Measurements from ENCODE around the gene CFAP54. TPM values are rescaled to one million over a fixed set of nuclear protein-coding genes. Genes with fewer than 3 reads are reported as not detected.

The CFAP54 gene
- polyA plus RNA-seq, 3 donors, result not detected

GRCh38 chr12:96548384-96548783 is 59.0 kb downstream of the CFAP54 start:
- H3K4me3 Mint-ChIP-seq, result no peak overlapping the region
- H3K4me2 ChIP-seq (replicated peaks; ENCODE audit: extremely low read depth, low read length, poor library complexity, severe bottlenecking), result no peak overlapping the region
- peaks cover 0 to 2% (median 2%) of the 10 kb centered on the region in 3 donors for H3K27me3 Mint-ChIP-seq (ENCODE audit: low read depth in 3 of 3)
- H3K36me3 ChIP-seq (replicated peaks in 1 of 2; ENCODE audit: control insufficient read depth in 1 of 2, insufficient read depth in 2 of 2, low read length in 2 of 2), result no peaks in the 10 kb centered on the region
- no peaks in the 10 kb centered on the region for H3K4me1 ChIP-seq (ENCODE audit: control insufficient read depth in 1 of 2, insufficient read depth in 2 of 2, low read length in 2 of 2)
- H3K4me1 Mint-ChIP-seq, result peaks cover 4% of the 10 kb centered on the region
- TF ChIP-seq, protein P1, sequence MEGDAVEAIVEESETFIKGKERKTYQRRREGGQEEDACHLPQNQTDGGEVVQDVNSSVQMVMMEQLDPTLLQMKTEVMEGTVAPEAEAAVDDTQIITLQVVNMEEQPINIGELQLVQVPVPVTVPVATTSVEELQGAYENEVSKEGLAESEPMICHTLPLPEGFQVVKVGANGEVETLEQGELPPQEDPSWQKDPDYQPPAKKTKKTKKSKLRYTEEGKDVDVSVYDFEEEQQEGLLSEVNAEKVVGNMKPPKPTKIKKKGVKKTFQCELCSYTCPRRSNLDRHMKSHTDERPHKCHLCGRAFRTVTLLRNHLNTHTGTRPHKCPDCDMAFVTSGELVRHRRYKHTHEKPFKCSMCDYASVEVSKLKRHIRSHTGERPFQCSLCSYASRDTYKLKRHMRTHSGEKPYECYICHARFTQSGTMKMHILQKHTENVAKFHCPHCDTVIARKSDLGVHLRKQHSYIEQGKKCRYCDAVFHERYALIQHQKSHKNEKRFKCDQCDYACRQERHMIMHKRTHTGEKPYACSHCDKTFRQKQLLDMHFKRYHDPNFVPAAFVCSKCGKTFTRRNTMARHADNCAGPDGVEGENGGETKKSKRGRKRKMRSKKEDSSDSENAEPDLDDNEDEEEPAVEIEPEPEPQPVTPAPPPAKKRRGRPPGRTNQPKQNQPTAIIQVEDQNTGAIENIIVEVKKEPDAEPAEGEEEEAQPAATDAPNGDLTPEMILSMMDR (IDR thresholded peaks at IDR 0.05), result no peak
- H3K79me2 ChIP-seq (ENCODE audit: insufficient read depth, low read length), result no peaks in the 10 kb centered on the region
- no CpG with 5 or more reads among the region's 2 CpGs for WGBS (ENCODE audit: insufficient coverage)
- no peaks in the 10 kb centered on the region for H3K9me3 ChIP-seq (replicated peaks in 1 of 2; ENCODE audit: control insufficient read depth in 1 of 2, insufficient read depth in 1 of 2, low read length in 2 of 2)
- no peak for DNase-seq
- intact Hi-C loops (cut with micrococcal nuclease), result no loop called here
- no peak overlapping the region for H3K27ac Mint-ChIP-seq
- no peak overlapping the region for H3K4me3 ChIP-seq (replicated peaks in 1 of 3; ENCODE audit: low read depth in 2 of 3, low read length in 3 of 3)
- no peaks in the 10 kb centered on the region for H3K36me3 Mint-ChIP-seq
- H3K27ac ChIP-seq (ENCODE audit: low read depth in 1 of 2, low read length in 2 of 2), result no peak overlapping the region
- H3K9ac ChIP-seq (ENCODE audit: insufficient read depth, low read length, poor library complexity, severe bottlenecking), result no peak overlapping the region
- H2AFZ ChIP-seq (ENCODE audit: insufficient read depth, low read depth, low read length, poor library complexity, severe bottlenecking), result no peak overlapping the region
- H3K27me3 ChIP-seq (ENCODE audit: control insufficient read depth in 2 of 2, insufficient read depth in 2 of 2, low read length in 2 of 2), result no peaks in the 10 kb centered on the region
- H3K9me3 Mint-ChIP-seq, result no peaks in the 10 kb centered on the region
- H4K20me1 ChIP-seq (ENCODE audit: insufficient read depth, low read length), result no peaks in the 10 kb centered on the region

DNA sequence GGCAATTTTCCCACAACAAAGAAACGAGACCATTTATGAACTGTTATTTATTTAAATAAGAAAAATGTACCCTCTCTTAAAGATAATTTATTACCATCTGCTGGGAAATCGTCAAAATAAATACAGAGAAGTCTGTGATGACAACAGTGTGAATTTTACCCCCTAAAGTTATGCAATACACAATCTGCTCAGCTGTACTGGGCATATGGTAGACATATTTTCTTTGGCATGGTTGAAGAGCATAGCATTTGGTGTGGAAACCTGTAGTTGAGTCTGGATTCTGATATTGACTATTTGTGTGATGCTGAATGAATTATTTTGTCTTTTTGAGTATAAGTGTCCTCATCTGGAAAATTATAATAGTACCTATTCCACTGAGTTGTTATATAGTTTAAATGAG is 60.0 kb downstream of the CFAP54 start:
- no peak overlapping the region for H3K27ac ChIP-seq (ENCODE audit: low read depth in 1 of 2, low read length in 2 of 2)
- WGBS (ENCODE audit: insufficient coverage), result no CpG with 5 or more reads among the region's 2 CpGs

More for the DNA sequence above, 60.0 kb downstream of the CFAP54 start:
- intact Hi-C loops (cut with micrococcal nuclease), result no loop called here
- H3K4me3 Mint-ChIP-seq, result no peak overlapping the region
- Histone ChIP-seq H3K4me3 (replicated peaks in 1 of 3; ENCODE audit: low read depth in 2 of 3, low read length in 3 of 3) (no peak overlapping the region), H3K27me3 (ENCODE audit: control insufficient read depth in 2 of 2, insufficient read depth in 2 of 2, low read length in 2 of 2) (no peaks in the 10 kb centered on the region), H3K9ac (ENCODE audit: insufficient read depth, low read length, poor library complexity, severe bottlenecking) (no peak overlapping the region), H3K79me2 (ENCODE audit: insufficient read depth, low read length) (no peaks in the 10 kb centered on the region), H3K4me2 (replicated peaks; ENCODE audit: extremely low read depth, low read length, poor library complexity, severe bottlenecking) (no peak overlapping the region), H3K4me1 (ENCODE audit: control insufficient read depth in 1 of 2, insufficient read depth in 2 of 2, low read length in 2 of 2) (no peaks in the 10 kb centered on the region), H4K20me1 (ENCODE audit: insufficient read depth, low read length) (no peaks in the 10 kb centered on the region), H3K36me3 (replicated peaks in 1 of 2; ENCODE audit: control insufficient read depth in 1 of 2, insufficient read depth in 2 of 2, low read length in 2 of 2) (no peaks in the 10 kb centered on the region), H2AFZ (ENCODE audit: insufficient read depth, low read depth, low read length, poor library complexity, severe bottlenecking) (no peak overlapping the region), H3K9me3 (replicated peaks in 1 of 2; ENCODE audit: control insufficient read depth in 1 of 2, insufficient read depth in 1 of 2, low read length in 2 of 2) (no peaks in the 10 kb centered on the region)
- H3K27ac Mint-ChIP-seq, result no peak overlapping the region
- no peak for DNase-seq
- H3K36me3 Mint-ChIP-seq, result no peaks in the 10 kb centered on the region
- peaks cover 0 to 2% (median 2%) of the 10 kb centered on the region in 3 donors for H3K27me3 Mint-ChIP-seq (ENCODE audit: low read depth in 3 of 3)
- TF ChIP-seq, protein P1 (IDR thresholded peaks at IDR 0.05), result no peak
- H3K9me3 Mint-ChIP-seq, result no peaks in the 10 kb centered on the region
- H3K4me1 Mint-ChIP-seq, result peaks cover 4% of the 10 kb centered on the region

Measured in CD14-positive monocyte (primary cell).